Mucosa of descending colon (tissue), 3 donors: ENCODE results near the gene EPN1. TPM values are rescaled to one million over a fixed set of nuclear protein-coding genes. Genes with fewer than 3 reads are reported as not detected.
"Not testable (repeated sequence)": the region's sequence is repeated elsewhere in the genome, so short reads cannot be mapped to it uniquely, and the experiment has no call there.

Experiments used
- ATAC-seq: fragments of 200-7000 bp; cut with Tn5 transposase; one replicate; pipeline ENCODE4 v1.9.1; 2020; ENCODE audit warnings: mild to moderate bottlenecking, moderate library complexity
- DNase-seq, 3 donors: peaks; one replicate each; pipeline ENCODE4 v3.0.0-alpha.2; 2020
- H3K36me3 ChIP-seq: fragments of 200-600 bp; one replicate; pipeline ENCODE4 v1.8.0; 2021; ENCODE audit warnings: low read depth, mild to moderate bottlenecking
- H3K4me1 ChIP-seq: fragments of 200-600 bp; one replicate; pipeline ENCODE4 v1.8.0; 2021; ENCODE audit warnings: low read depth, mild to moderate bottlenecking
- H3K4me3 ChIP-seq: fragments of 200-600 bp; one replicate; pipeline ENCODE4 v1.8.0; 2021; ENCODE audit warnings: mild to moderate bottlenecking
- H3K9me3 ChIP-seq: fragments of 200-600 bp; one replicate; pipeline ENCODE4 v1.8.0; 2021; ENCODE audit warnings: mild to moderate bottlenecking
- intact Hi-C, 2 donors: fragments of 100-400 bp; cut with DNase I in 1 of 2; cut with micrococcal nuclease in 1 of 2; formaldehyde crosslinking; loops; one replicate each; pipeline versions ENCODE4 v1.11.0 to v1.11.1; 2022; cut with DNase I, micrococcal nuclease
- total RNA-seq, 3 donors: library from RNA; stranded (reverse); fragmentation: NEBNext Ultra II Directional in 2 of 3; extraction: Animal tissue kit (Norgen Biotek cat#: 25700) in 2 of 3; gene quantifications; one replicate each; pipeline versions ENCODE4 v1.2.1 to v1.2.4, GENCODE V29; 2021 to 2023
- TF ChIP-seq, protein P1 (sequence below): fragments of 200-600 bp; IDR thresholded peaks from one replicate; pipeline ENCODE4 v1.8.0; 2022; ENCODE audit warnings: antibody characterized with exemption, mild to moderate bottlenecking
- donor health status: DM: no; HTN: no; CAD: no; lungs with moderate emphysema.
- donor health status: DM: no; HTN: no; CAD: no.
- donor health status: DM: no; HTN: yes; CAD: no.

EPN1 gene
- total RNA-seq, 3 donors from 2014 or later = 156 to 251 (median 192) TPM

DNA sequence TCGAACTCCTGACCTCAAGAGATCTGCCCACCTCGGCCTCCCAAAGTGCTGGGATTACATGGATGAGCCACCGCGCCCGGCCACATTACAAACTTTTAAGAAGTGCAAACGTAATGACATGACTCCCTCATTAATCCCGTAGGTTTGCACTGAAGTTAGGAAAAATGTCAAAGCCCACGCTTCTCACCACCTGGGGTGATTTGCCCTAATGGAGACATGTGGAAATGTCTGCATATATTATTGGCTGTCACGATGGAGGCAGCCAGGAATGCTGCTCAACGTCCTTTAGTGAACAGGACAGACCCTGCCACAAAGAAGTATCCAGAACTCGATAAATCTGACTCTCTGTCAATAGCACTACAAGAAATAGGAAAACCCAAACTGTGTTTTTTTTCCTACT is 42.2 kb downstream of the EPN1 start:
- ATAC-seq (no peak), DNase-seq (no peak)
- intact Hi-C loops = no loop called here
- Histone ChIP-seq H3K9me3 (peaks cover 10% of the 10 kb centered on the region), H3K4me3 (no peak overlapping the region), H3K4me1 (no peaks in the 10 kb centered on the region), H3K36me3 (no peaks in the 10 kb centered on the region)
- TF ChIP-seq, protein P1, sequence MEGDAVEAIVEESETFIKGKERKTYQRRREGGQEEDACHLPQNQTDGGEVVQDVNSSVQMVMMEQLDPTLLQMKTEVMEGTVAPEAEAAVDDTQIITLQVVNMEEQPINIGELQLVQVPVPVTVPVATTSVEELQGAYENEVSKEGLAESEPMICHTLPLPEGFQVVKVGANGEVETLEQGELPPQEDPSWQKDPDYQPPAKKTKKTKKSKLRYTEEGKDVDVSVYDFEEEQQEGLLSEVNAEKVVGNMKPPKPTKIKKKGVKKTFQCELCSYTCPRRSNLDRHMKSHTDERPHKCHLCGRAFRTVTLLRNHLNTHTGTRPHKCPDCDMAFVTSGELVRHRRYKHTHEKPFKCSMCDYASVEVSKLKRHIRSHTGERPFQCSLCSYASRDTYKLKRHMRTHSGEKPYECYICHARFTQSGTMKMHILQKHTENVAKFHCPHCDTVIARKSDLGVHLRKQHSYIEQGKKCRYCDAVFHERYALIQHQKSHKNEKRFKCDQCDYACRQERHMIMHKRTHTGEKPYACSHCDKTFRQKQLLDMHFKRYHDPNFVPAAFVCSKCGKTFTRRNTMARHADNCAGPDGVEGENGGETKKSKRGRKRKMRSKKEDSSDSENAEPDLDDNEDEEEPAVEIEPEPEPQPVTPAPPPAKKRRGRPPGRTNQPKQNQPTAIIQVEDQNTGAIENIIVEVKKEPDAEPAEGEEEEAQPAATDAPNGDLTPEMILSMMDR = no peak

DNA sequence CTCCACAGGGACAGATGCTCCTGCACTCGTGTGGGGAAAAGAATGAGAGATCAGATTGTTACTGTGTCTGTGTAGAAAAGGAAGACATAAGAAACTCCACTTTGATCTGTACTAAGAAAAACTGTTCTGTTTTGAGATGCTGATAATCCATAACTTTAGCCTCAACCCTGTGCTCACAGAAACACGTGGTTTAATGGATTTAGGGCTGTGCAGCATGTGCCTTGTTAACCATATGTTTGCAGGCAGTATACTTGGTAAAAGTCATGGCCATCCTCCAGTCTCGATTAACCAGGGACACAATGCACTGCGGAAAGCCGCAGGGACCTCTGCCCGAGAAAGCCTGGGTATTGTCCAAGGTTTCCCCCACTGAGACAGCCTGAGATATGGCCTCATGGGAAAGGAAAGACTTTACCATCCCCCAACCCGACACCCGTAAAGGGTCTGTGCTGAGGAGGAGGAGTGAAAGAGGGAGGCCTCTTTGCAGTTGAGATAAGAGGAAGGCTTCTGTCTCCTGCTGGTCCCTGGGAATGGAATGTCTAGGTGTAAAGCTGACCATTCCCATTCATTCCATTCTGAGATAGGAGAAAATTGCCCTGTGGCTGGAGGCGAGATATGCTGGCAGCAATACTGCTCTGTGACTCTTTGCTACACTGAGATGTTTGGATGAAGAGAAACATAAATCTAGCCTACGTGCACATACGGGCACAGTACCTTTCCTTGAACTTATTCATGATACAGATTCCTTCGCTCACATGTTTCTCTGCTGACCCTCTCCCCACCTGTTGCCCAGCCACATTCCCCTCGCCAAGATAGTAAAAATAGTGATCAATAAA is 43.1 kb downstream of the EPN1 start:
- H3K4me3 ChIP-seq, intact Hi-C loops, H3K4me1 ChIP-seq, DNase-seq, ATAC-seq, H3K36me3 ChIP-seq: not testable (repeated sequence)
- peaks cover 10% of the 10 kb centered on the region for H3K9me3 ChIP-seq

DNA sequence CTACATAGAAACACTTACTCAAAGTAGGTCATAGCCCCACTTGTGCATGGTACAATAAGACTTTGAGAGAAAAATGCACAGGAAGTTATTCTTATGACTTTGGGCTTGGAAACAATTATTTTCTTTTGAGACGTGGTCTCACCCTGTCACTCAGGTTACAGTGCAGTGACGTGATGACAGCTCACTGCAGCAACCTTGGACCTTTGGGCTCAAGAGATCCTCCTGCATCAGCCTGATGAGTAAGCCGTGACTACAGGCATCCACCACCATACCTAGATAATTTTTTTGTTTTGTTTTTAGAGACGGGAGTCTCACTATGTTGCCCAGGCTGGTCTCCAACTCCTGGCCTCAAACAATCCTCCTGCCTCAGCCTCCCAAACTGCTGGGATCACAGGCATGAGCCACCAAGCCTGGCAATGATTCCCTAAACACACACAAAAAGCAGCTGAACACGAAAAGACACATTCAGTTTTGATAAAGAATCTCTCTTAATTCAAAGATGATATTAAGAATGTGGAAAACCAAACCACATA is 45.3 kb downstream of the EPN1 start:
- TF ChIP-seq, protein P1 = no peak

DNA sequence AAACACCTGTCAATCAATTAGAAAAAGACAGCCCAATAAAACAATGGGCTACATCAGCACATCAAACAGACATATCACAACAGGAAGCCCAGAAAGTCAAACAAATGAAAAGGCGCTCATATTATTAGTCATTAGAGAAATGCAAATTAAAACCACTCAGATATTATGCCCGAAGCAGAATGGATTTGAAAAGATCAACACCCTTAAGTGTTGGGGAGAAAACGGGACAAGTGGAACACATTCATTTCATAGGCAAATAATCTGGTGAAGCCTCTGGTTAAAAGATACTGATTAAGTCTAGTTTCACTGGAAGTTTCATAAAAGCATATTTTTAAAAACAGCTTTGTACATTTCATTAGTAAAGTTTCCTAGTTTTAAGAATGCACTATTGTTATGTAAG is 45.8 kb downstream of the EPN1 start:
- intact Hi-C loops = no loop called here
- peaks cover 10% of the 10 kb centered on the region for H3K9me3 ChIP-seq
- H3K4me3 ChIP-seq = no peak overlapping the region
- TF ChIP-seq, protein P1 = no peak
- DNase-seq (no peak), ATAC-seq (no peak)
- H3K4me1 ChIP-seq = no peaks in the 10 kb centered on the region
- no peaks in the 10 kb centered on the region for H3K36me3 ChIP-seq

More for the DNA sequence above, 45.3 kb downstream of the EPN1 start:
- H3K9me3 ChIP-seq = peaks cover 10% of the 10 kb centered on the region
- ATAC-seq = no peak
- H3K4me1 ChIP-seq = no peaks in the 10 kb centered on the region
- no peak for DNase-seq
- H3K4me3 ChIP-seq = no peak overlapping the region
- H3K36me3 ChIP-seq = no peaks in the 10 kb centered on the region
- intact Hi-C loops = no loop called here

DNA sequence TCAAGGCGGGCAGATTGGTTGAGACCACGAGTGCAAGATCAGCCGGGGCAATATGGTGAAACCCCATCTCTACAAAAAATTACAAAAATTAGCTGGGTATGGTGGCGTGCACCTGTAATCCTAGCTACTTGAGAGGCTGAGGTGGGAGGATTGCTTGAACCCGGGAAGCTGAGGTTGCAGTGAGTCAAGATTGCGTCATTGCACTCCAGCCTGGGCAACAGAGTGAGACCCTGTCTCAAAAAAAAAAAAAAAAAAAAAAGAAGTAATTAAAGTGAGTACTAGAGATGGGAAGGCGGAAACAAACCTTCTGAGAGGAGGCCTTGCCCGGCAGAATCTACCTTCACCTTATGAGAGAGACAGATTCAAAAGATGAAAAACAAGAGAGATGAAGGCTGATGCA is 48.5 kb downstream of the EPN1 start:
- TF ChIP-seq, protein P1 = no peak
- intact Hi-C loops = no loop called here
- no peak overlapping the region for H3K4me3 ChIP-seq
- H3K9me3 ChIP-seq = peaks cover 10% of the 10 kb centered on the region
- no peak for DNase-seq
- no peak for ATAC-seq
- no peaks in the 10 kb centered on the region for H3K36me3 ChIP-seq
- no peaks in the 10 kb centered on the region for H3K4me1 ChIP-seq

DNA sequence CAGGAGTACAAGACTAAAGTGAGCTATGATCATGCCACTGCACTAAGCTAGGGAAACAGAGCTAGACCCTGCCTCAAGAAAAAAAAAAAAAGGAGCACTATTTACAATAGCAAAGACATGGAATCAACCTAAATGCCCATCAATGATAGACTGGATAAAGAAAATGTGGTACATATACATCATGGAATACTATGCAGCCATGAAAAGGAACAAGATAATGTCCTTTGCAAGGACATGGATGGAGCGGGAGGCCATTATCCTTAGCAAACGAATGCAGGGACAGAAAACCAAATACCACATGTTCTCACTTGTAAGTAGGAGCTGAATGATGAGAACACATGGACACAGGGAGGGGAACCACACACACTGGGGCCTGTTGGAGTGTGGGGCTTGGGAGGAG is 55.4 kb downstream of the EPN1 start:
- H3K36me3 ChIP-seq, intact Hi-C loops, DNase-seq, H3K4me3 ChIP-seq, H3K4me1 ChIP-seq, H3K9me3 ChIP-seq, ATAC-seq: not testable (repeated sequence)
